Astrocyte of the cerebellum (primary cell): ENCODE results near the gene ELP1.

ENCODE experiments used
- DNase-seq: peaks from one replicate; pipeline ENCODE4 v3.0.0-alpha.2; 2011; ENCODE audit warnings: low read depth
- H3K4me3 ChIP-seq: 2 replicates; pipeline ENCODE4 v1.5.1; 2011; ENCODE audit warnings: mild to moderate bottlenecking, low read depth, low read length, moderate library complexity
- in situ Hi-C: cut with HindIII; loops from 2 replicates; pipeline ENCODE4 v1.10.0; 2017; ENCODE audit warnings: low sequenced_read_pairs
- TF ChIP-seq, protein P1 (sequence below): IDR thresholded peaks from 2 replicates; pipeline ENCODE4 v1.5.1; 2012; ENCODE audit warnings: low read length, low read depth, moderate library complexity, mild to moderate bottlenecking; ENCODE audit errors: missing control alignments

ELP1 gene

DNA sequence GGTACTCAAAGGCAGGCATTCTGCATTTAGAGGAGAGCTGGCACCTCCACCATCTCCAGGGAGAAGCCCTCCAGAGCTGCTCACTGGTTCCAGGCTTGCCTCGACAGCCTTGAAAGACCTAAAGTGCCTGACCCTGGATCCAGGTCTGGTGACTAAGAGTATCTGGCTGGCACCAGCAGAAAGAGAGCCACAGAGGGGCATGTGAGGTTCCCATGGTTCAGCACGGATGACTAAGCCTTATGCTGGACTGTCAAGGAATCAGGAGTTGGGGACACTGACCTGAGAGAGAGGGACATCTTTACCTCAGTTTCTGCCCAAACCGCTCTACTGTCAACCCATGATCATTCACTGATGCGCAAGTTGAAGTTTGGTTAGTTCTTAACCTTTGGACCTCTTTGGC lies 68.9 kb downstream of the ELP1 start:
- TF ChIP-seq, protein P1, sequence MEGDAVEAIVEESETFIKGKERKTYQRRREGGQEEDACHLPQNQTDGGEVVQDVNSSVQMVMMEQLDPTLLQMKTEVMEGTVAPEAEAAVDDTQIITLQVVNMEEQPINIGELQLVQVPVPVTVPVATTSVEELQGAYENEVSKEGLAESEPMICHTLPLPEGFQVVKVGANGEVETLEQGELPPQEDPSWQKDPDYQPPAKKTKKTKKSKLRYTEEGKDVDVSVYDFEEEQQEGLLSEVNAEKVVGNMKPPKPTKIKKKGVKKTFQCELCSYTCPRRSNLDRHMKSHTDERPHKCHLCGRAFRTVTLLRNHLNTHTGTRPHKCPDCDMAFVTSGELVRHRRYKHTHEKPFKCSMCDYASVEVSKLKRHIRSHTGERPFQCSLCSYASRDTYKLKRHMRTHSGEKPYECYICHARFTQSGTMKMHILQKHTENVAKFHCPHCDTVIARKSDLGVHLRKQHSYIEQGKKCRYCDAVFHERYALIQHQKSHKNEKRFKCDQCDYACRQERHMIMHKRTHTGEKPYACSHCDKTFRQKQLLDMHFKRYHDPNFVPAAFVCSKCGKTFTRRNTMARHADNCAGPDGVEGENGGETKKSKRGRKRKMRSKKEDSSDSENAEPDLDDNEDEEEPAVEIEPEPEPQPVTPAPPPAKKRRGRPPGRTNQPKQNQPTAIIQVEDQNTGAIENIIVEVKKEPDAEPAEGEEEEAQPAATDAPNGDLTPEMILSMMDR, result no peak
- in situ Hi-C loops, result no loop called here
- H3K4me3 ChIP-seq, result no peak overlapping the region
- DNase-seq, result no peak

DNA sequence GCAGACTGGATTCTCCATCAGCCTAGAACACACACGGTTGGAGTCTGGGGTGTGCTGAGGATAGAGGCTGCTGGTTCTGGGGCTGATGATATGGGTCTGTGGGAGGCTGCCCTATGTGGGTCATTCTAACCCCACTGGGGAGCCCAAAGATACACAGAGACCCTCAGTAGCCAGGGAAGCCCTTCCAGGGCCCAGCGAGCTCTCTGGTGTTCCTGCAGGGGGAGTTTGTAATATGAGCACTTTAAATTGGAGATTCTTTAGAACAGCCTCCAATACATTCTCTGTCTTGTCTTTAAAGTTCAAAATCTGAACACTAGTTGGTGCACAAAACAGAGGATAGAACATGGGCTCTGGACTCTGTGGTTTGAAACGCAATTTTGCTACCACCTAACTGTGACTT lies 69.5 kb downstream of the ELP1 start:
- H3K4me3 ChIP-seq, result no peak overlapping the region
- no peak for DNase-seq
- TF ChIP-seq, protein P1, result peak; percentile 16
- in situ Hi-C loops, result no loop called here

DNA sequence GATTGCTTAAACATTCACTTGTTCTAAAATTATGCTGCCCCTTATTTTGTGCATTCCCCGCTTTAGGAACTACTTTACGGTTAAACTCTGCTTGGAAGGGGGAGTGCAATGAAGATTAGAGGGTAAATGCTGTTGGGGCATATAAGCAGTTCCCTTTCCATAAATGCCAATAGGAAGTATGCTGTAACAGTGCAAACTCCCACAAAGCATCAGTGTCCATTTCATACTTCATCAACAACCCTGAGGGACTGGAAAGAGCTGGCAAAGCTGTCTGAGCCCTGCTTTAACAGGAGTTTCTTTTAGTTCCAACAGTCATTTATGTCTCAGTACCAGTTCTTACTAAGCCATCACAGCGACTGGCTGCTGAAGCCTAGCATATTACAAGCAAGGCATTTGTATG lies 70.0 kb downstream of the ELP1 start:
- H3K4me3 ChIP-seq, result no peak overlapping the region
- TF ChIP-seq, protein P1, result no peak
- in situ Hi-C loops, result no loop called here
- no peak for DNase-seq

DNA sequence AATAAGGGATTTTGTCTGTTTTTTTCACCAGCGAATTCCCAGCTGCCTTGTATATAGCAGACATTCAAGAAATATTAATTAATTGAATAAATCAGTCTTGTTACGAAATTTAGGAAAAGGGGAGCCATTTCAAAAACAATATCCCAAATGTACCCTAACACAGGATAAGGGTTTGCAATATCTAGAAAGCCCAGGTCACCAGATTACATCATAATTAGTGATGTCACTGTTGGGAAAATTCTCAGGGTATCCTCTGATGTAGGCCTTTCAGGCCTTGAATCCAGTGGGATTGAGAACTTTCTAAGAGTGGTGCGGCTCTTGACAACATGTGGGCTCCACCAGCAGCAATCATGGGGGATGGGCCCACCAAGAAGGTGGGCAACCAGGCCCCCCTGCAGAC lies 71.9 kb downstream of the ELP1 start, which contains the start of gene ACTL7A:
TSS of gene ACTL7A (plus strand) at position 270 of the 400 bp plus-strand sequence. CDS start at position 327, 57 bp downstream.
- in situ Hi-C loops, result no loop called here
- TF ChIP-seq, protein P1, result no peak
- no peak for DNase-seq
- H3K4me3 ChIP-seq, result no peak within 1 kb of the TSS

GRCh38 chr9:108861464-108861863 lies 72.5 kb downstream of the ELP1 start:
- H3K4me3 ChIP-seq, result no peak overlapping the region
- in situ Hi-C loops, result no loop called here
- no peak for DNase-seq
- TF ChIP-seq, protein P1, result no peak

DNA sequence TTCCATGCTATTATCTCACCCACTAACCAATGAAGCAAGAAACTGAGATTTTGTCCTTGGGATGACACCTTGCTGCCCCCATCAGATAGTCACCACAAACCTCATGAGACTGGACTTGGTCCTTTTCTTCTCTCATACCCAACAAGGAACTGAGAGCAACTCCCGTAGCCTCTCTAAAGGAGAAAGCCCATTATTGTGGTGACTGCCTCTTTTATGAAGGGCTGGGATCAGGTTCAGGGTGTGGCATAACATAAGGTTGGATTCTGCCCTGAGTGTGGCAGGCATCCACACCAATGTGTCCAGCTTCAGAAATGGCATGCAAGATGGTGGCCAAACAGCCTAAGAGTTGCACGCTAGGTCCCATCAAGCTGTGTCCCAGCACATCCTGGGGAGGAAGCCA lies 73.2 kb downstream of the ELP1 start:
- H3K4me3 ChIP-seq, result no peak overlapping the region
- in situ Hi-C loops, result no loop called here
- TF ChIP-seq, protein P1, result no peak
- no peak for DNase-seq

- DNase-seq, result no peak
- TF ChIP-seq, protein P1, result no peak
- in situ Hi-C loops, result no loop called here
- H3K4me3 ChIP-seq, result no peak overlapping the region
Measured at GRCh38 chr9:108860354-108860753, 73.6 kb downstream of the ELP1 start.
